ENCODE results near the gene COL20A1. TPM values are rescaled to one million over a fixed set of nuclear protein-coding genes. Genes with fewer than 3 reads are reported as not detected.

COL20A1 gene
- total and polyA plus RNA-seq, 4 donors, result 0.09 to 0.15 TPM; not detected in 2

GRCh38 chr20:63317061-63317460 lies 24.1 kb downstream of the COL20A1 start:
- intact Hi-C loops (cut with DNase I), result no loop called here
- Histone ChIP-seq H3K27me3 (ENCODE audit: control insufficient read depth in 1 of 2, insufficient read depth in 2 of 2, low read length in 1 of 2) (no peaks in the 10 kb centered on the region), H3K4me3 (ENCODE audit: low read length in 2 of 2) (no peak overlapping the region), H3K36me3 (ENCODE audit: control insufficient read depth in 1 of 2, insufficient read depth in 2 of 2, low read length in 1 of 2) (no peaks in the 10 kb centered on the region), H3K4me1 (ENCODE audit: control insufficient read depth in 1 of 2, insufficient read depth in 2 of 2, low read length in 2 of 2) (no peaks in the 10 kb centered on the region), H3K27ac (ENCODE audit: low read depth in 1 of 2, low read length in 2 of 2) (no peak overlapping the region), H3K9me3 (ENCODE audit: control insufficient read depth, low read length) (no peaks in the 10 kb centered on the region)
- no peak for ATAC-seq (ENCODE audit: low FRiP score)
- WGBS, 2 donors, result 77 to 90% methylated on average over 6 of the region's 6 CpGs
- DNase-seq, result no peak

GRCh38 chr20:63317601-63318291 lies 24.8 kb downstream of the COL20A1 start:
- peak; percentile 40 to 70 for DNase-seq
- H3K9me3 ChIP-seq (ENCODE audit: control insufficient read depth, low read length), result no peaks in the 10 kb centered on the region
- ATAC-seq (ENCODE audit: low FRiP score), result no peak
- H3K27ac ChIP-seq (ENCODE audit: low read depth in 1 of 2, low read length in 2 of 2), result no peak overlapping the region
- no peak overlapping the region for H3K4me3 ChIP-seq (ENCODE audit: low read length in 2 of 2)
- no peaks in the 10 kb centered on the region for H3K27me3 ChIP-seq (ENCODE audit: control insufficient read depth in 1 of 2, insufficient read depth in 2 of 2, low read length in 1 of 2)
- WGBS, 2 donors, result 77 to 79% methylated on average over 18 of the region's 18 CpGs
- no peaks in the 10 kb centered on the region for H3K4me1 ChIP-seq (ENCODE audit: control insufficient read depth in 1 of 2, insufficient read depth in 2 of 2, low read length in 2 of 2)
- intact Hi-C loops (cut with DNase I), result no loop called here
- no peaks in the 10 kb centered on the region for H3K36me3 ChIP-seq (ENCODE audit: control insufficient read depth in 1 of 2, insufficient read depth in 2 of 2, low read length in 1 of 2)

GRCh38 chr20:63318391-63319163 lies 25.6 kb downstream of the COL20A1 start:
- ATAC-seq (ENCODE audit: low FRiP score), result no peak
- WGBS, 2 donors, result 83 to 87% methylated on average over 24 of the region's 24 CpGs
- Histone ChIP-seq H3K27ac (ENCODE audit: low read depth in 1 of 2, low read length in 2 of 2) (no peak overlapping the region), H3K27me3 (ENCODE audit: control insufficient read depth in 1 of 2, insufficient read depth in 2 of 2, low read length in 1 of 2) (no peaks in the 10 kb centered on the region), H3K4me1 (ENCODE audit: control insufficient read depth in 1 of 2, insufficient read depth in 2 of 2, low read length in 2 of 2) (no peaks in the 10 kb centered on the region), H3K36me3 (ENCODE audit: control insufficient read depth in 1 of 2, insufficient read depth in 2 of 2, low read length in 1 of 2) (no peaks in the 10 kb centered on the region), H3K4me3 (ENCODE audit: low read length in 2 of 2) (no peak overlapping the region), H3K9me3 (ENCODE audit: control insufficient read depth, low read length) (no peaks in the 10 kb centered on the region)
- DNase-seq, result peak; percentile 33 to 67
- intact Hi-C loops (cut with DNase I), result no loop called here

- no peaks in the 10 kb centered on the region for H3K27me3 ChIP-seq (ENCODE audit: control insufficient read depth in 1 of 2, insufficient read depth in 2 of 2, low read length in 1 of 2)
Observed at GRCh38 chr20:63319164-63320040, 26.4 kb downstream of the COL20A1 start.

GRCh38 chr20:63320041-63320511 lies 27.1 kb downstream of the COL20A1 start:
- DNase-seq, result peak; percentile 39 to 67
- Histone ChIP-seq H3K27me3 (ENCODE audit: control insufficient read depth in 1 of 2, insufficient read depth in 2 of 2, low read length in 1 of 2) (no peaks in the 10 kb centered on the region), H3K4me1 (ENCODE audit: control insufficient read depth in 1 of 2, insufficient read depth in 2 of 2, low read length in 2 of 2) (no peaks in the 10 kb centered on the region), H3K9me3 (ENCODE audit: control insufficient read depth, low read length) (no peaks in the 10 kb centered on the region), H3K27ac (ENCODE audit: low read depth in 1 of 2, low read length in 2 of 2) (no peak overlapping the region), H3K4me3 (ENCODE audit: low read length in 2 of 2) (no peak overlapping the region), H3K36me3 (ENCODE audit: control insufficient read depth in 1 of 2, insufficient read depth in 2 of 2, low read length in 1 of 2) (no peaks in the 10 kb centered on the region)
- 82 to 88% methylated on average over 22 to 23 of the region's 23 CpGs for WGBS, 2 donors
- intact Hi-C loops (cut with DNase I), result no loop called here
- ATAC-seq (ENCODE audit: low FRiP score), result no peak

More at GRCh38 chr20:63319164-63320040, 26.4 kb downstream of the COL20A1 start:
- Histone ChIP-seq H3K27ac (ENCODE audit: low read depth in 1 of 2, low read length in 2 of 2) (no peak overlapping the region), H3K36me3 (ENCODE audit: control insufficient read depth in 1 of 2, insufficient read depth in 2 of 2, low read length in 1 of 2) (no peaks in the 10 kb centered on the region), H3K9me3 (ENCODE audit: control insufficient read depth, low read length) (no peaks in the 10 kb centered on the region), H3K4me1 (ENCODE audit: control insufficient read depth in 1 of 2, insufficient read depth in 2 of 2, low read length in 2 of 2) (no peaks in the 10 kb centered on the region), H3K4me3 (ENCODE audit: low read length in 2 of 2) (no peak overlapping the region)
- DNase-seq, result peak; percentile 35 to 63
- intact Hi-C loops (cut with DNase I), result no loop called here
- WGBS, 2 donors, result 82% methylated on average over 25 of the region's 25 CpGs
- ATAC-seq (ENCODE audit: low FRiP score), result no peak

GRCh38 chr20:63320616-63321147 lies 27.7 kb downstream of the COL20A1 start:
- intact Hi-C loops (cut with DNase I), result no loop called here
- Histone ChIP-seq H3K4me1 (ENCODE audit: control insufficient read depth in 1 of 2, insufficient read depth in 2 of 2, low read length in 2 of 2) (no peaks in the 10 kb centered on the region), H3K27me3 (ENCODE audit: control insufficient read depth in 1 of 2, insufficient read depth in 2 of 2, low read length in 1 of 2) (no peaks in the 10 kb centered on the region), H3K36me3 (ENCODE audit: control insufficient read depth in 1 of 2, insufficient read depth in 2 of 2, low read length in 1 of 2) (no peaks in the 10 kb centered on the region), H3K27ac (ENCODE audit: low read depth in 1 of 2, low read length in 2 of 2) (no peak overlapping the region), H3K9me3 (ENCODE audit: control insufficient read depth, low read length) (no peaks in the 10 kb centered on the region), H3K4me3 (ENCODE audit: low read length in 2 of 2) (no peak overlapping the region)
- ATAC-seq (ENCODE audit: low FRiP score) (no peak), DNase-seq (peak; percentile 32 to 65)
- 71 to 75% methylated on average over 6 to 10 of the region's 10 CpGs for WGBS, 2 donors

GRCh38 chr20:63321148-63321831 lies 28.3 kb downstream of the COL20A1 start:
- no peak overlapping the region for H3K27ac ChIP-seq (ENCODE audit: low read depth in 1 of 2, low read length in 2 of 2)
- intact Hi-C loops (cut with DNase I), result no loop called here
- H3K27me3 ChIP-seq (ENCODE audit: control insufficient read depth in 1 of 2, insufficient read depth in 2 of 2, low read length in 1 of 2), result no peaks in the 10 kb centered on the region
- no peak overlapping the region for H3K4me3 ChIP-seq (ENCODE audit: low read length in 2 of 2)
- H3K9me3 ChIP-seq (ENCODE audit: control insufficient read depth, low read length), result no peaks in the 10 kb centered on the region
- 57 to 66% methylated on average over 18 to 20 of the region's 20 CpGs for WGBS, 2 donors
- peak; percentile 6 for ATAC-seq (ENCODE audit: low FRiP score)
- peak; percentile 56 to 79 for DNase-seq
- no peaks in the 10 kb centered on the region for H3K4me1 ChIP-seq (ENCODE audit: control insufficient read depth in 1 of 2, insufficient read depth in 2 of 2, low read length in 2 of 2)
- H3K36me3 ChIP-seq (ENCODE audit: control insufficient read depth in 1 of 2, insufficient read depth in 2 of 2, low read length in 1 of 2), result no peaks in the 10 kb centered on the region
